Measurements from ENCODE around the gene GRAMD1A.
"Not testable (repeated sequence)": the region's sequence is repeated elsewhere in the genome, so short reads cannot be mapped to it uniquely, and the experiment has no call there.

Gene GRAMD1A

DNA sequence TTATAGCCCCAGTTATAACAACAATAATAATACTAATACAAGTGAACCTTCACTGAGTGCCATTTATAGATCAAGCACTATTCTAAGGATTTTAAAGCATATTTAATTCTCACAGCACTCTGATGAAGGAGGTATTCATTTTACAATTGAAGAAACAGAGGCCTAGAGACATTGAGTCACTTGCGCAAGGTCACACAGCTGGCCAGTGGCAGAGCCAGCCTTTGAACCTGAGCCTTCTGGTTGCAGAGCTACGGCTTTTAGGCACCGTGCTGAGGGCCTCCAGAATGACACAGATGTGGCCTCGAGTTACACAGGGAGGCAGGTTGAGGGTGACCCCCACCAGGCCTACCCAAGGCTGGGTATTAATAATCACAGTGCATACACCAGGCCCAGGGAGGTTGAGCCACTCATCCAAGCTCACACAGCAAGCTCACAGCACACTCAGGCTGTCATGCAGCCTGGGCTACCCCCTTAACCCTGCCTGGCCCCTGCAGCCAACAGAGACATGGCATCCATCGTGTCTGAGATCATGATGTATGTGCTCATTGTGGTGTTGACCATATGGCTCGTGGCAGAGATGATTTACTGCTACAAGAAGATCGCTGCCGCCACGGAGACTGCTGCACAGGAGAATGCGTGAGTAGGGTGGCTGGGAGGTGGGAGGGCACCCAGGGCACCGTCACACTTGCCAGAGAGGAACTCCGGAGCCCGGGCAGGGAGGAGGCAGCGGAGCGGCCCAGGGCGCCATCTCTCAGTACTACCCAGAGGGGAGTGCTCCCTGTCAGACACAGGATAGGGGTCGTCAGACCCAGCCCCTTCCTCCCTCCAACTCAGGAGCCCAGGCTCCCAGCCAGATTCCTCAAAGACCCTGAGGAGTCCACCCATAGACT is 38.7 kb downstream of the GRAMD1A start:
- DNase-seq, result no peak

- DNase-seq, result no peak
Observed at GRCh38 chr19:35039881-35040825, 40.0 kb downstream of the GRAMD1A start.

- peak; percentile 40 for DNase-seq
Observed at GRCh38 chr19:35040826-35041547, 40.9 kb downstream of the GRAMD1A start.

DNA sequence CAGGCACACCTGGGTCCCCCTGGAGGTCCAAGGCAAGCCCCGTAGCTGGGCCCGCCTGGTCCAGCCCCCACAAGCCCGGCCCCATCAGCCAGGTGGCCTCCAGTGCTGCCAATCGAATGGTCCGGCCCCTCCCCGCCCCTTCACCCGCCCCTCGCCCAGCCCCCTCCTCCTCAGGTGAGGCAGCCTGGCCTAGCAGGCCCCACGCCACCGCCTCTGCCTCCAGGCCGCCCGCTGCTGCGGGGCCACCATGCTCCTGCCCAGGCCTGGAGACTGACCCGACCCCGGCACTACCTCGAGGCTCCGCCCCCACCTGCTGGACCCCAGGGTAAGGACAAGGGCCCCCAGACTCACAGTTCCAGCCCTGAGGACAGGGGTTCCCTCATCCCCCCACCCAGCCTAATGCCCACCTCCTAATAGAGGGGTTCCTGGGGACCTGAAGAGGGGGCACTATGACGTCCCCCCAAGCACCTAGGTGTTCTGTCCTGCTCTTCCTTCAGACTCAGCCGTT is 41.5 kb downstream of the GRAMD1A start, which contains the start of gene HPN:
Gene HPN (plus strand): TSS at position 174 of the 508 bp plus-strand sequence. CDS start 786 bp downstream, outside the sequence.
- no peak for DNase-seq

DNA sequence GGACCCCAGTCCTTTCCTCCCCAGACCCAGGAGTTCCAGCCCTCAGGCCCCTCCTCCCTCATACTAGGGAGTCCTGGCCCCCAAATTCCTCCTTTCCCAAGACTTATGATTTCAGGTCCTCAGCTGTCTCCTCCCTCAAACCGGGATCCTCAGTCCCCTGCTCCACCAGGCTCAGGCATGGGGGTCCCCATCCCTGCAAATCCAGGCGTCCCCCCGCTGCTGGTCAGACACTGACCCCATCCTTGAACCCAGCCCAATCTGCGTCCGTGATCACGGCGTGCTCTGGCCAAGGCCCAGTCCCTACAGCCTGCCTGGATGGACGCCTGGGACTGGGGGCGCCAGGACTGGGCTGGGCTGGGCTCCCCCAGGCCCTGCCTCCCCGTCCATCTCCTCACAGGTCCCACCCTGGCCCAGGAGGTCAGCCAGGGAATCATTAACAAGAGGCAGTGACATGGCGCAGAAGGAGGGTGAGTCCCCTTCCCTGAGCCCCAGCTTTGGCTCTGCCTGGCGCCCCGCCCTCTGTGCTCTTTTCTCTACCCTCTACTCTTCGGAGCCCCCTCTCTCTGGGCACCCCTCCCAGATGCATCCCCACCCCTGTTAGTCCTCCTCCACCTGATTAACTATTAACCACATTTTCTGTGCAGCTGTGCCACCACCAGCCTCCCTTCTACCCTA is 42.1 kb downstream of the GRAMD1A start:
- no peak for DNase-seq

GRCh38 chr19:35042954-35043604 is 43.0 kb downstream of the GRAMD1A start:
- DNase-seq, result no peak

GRCh38 chr19:35043906-35044305 is 43.8 kb downstream of the GRAMD1A start:
- no peak for DNase-seq

GRCh38 chr19:35044317-35045117 is 44.4 kb downstream of the GRAMD1A start:
- DNase-seq, result peak; percentile 55

DNA sequence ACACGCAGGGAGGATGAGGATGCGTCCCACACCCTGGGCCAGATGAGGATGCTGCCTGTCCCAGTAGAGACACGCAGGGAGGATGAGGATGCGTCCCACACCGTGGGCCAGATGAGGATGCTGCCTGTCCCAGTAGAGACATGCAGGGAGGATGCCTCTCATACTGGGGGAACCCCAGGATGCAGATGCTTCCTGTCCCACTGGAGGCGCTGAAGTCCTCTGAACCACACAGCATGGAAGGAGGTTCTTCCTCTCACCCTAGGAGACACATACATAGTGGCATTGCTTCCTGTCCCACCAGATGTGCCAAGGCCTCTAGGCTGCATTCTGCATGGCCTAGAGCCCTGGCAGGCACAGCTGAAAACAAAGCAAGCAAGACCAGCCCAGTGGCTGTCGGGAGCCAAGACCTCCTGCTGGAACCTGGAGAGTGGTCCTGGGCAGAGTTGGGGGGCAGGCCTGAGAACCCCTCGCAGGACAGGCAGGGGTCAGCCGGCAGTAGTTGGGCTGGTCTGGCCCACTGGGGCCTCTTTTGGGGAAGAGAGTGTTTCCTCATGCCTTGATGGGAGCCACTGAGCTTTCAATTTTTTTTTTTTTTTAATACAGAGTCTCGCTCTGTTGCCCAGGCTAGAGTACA is 45.7 kb downstream of the GRAMD1A start:
- no peak for DNase-seq

GRCh38 chr19:35046461-35046860 is 46.3 kb downstream of the GRAMD1A start:
- DNase-seq, result no peak

DNA sequence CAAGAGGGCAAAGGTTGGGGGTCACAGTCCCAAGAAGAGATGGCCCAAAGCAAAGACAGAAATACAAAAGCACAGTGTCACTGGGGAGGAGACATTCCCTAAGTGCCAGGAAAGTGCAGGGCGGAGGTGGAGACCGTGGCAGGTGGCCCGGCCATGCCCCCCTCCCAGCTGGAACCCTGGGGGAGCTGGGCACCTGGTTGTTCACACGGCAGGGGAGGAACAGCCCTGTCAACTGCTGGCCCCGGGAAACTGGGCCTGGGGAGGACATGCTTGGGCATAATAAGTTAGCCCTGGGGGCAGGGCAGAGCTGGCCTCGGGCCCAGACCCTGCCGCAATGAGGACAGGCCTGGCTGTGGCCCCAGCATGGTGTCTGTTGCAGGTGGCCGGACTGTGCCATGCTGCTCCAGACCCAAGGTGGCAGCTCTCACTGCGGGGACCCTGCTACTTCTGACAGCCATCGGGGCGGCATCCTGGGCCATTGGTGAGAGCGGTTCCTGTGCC is 48.8 kb downstream of the GRAMD1A start:
- no peak for DNase-seq

DNA sequence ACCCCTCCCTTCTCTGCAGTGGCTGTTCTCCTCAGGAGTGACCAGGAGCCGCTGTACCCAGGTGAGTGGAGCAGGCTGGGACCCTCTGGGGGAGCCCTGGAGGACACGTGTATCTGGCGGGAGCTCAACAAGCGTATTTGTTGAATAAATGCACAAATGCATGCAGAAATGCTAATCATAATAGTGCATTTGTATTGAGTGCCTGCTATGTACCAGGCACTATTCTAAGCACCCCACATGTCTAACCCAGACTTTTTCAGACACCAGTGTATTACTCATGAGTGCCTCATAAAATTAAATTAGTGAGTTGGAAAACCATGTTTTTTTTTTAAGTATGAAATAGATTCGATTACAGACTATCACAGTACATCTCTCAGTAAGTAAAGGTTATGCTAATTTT is 49.3 kb downstream of the GRAMD1A start:
- no peak for DNase-seq

- DNase-seq, result not testable (repeated sequence)
Observed at GRCh38 chr19:35050662-35051061, 50.5 kb downstream of the GRAMD1A start.

GRCh38 chr19:35051268-35051667 is 51.1 kb downstream of the GRAMD1A start:
- DNase-seq, result not testable (repeated sequence)

- no peak for DNase-seq
Observed at GRCh38 chr19:35051796-35052195, 51.7 kb downstream of the GRAMD1A start.

GRCh38 chr19:35052599-35053190 is 52.6 kb downstream of the GRAMD1A start:
- no peak for DNase-seq

- DNase-seq, result no peak
Observed at GRCh38 chr19:35053667-35054293, 53.7 kb downstream of the GRAMD1A start.

- no peak for DNase-seq
Observed at GRCh38 chr19:35054626-35055025, 54.5 kb downstream of the GRAMD1A start.

GRCh38 chr19:35055715-35056179 is 55.6 kb downstream of the GRAMD1A start:
- no peak for DNase-seq
